Esophagus squamous epithelium (tissue), 5 donors: ENCODE results near the gene MYOG. TPM values are rescaled to one million over a fixed set of nuclear protein-coding genes. Genes with fewer than 3 reads are reported as not detected.

Experiments
- DNase-seq: peaks from one replicate; lab custom pipeline; 2025; lab: John Stamatoyannopoulos, UW
- H3K27ac ChIP-seq, 4 donors: fragments of 200-600 bp; sonication (generic); one replicate each; pipeline ENCODE4 v1.5.1; 2016 to 2019; ENCODE audit warnings: mild to moderate bottlenecking in 1 of 4
- H3K27me3 ChIP-seq, 4 donors: fragments of 200-600 bp; sonication (generic); 1 replicate in 3 of 4; 2 replicates in 1 of 4; pipeline versions ENCODE4 v1.5.1 to v1.6.0; 2017 to 2021; ENCODE audit warnings: antibody characterized with exemption in 1 of 4
- H3K36me3 ChIP-seq, 3 donors: fragments of 200-600 bp; sonication (generic); one replicate each; pipeline ENCODE4 v1.5.1; 2016 to 2019
- H3K4me1 ChIP-seq, 3 donors: fragments of 200-600 bp; sonication (generic); one replicate each; pipeline ENCODE4 v1.5.1; 2017 to 2019
- H3K4me3 ChIP-seq, 4 donors: fragments of 200-600 bp; sonication (generic); 1 replicate in 3 of 4; 2 replicates in 1 of 4; pipeline ENCODE4 v1.5.1; 2016 to 2019; ENCODE audit warnings: mild to moderate bottlenecking in 2 of 4, moderate library complexity in 1 of 4
- H3K9me3 ChIP-seq, 3 donors: fragments of 200-600 bp; sonication (generic); one replicate each; pipeline ENCODE4 v1.5.1; 2016 to 2019
- POLR2A ChIP-seq, 4 donors: fragments of 450-650 bp; IDR thresholded peaks; one replicate each; pipeline ENCODE4 v1.6.1; 2017; ENCODE audit warnings: antibody characterized with exemption in 4 of 4, mild to moderate bottlenecking in 4 of 4, moderate library complexity in 3 of 4
- WGBS, 2 donors: methylation state at CpG; one replicate each; pipeline ENCODE4 v1.1.5; 2018; 5-methylcytosine and 5-hydroxymethylcytosine counted together
- intact Hi-C: fragments of 100-400 bp; cut with DNase I; formaldehyde crosslinking; loops from one replicate; pipeline ENCODE4 v1.15.0; 2022
- total RNA-seq, 4 donors: library from RNA; depleted of rRNA; stranded (reverse); fragments of >200 nt; gene quantifications; one replicate each; pipeline ENCODE4 v1.1.0, GENCODE V29; 2016
- TF ChIP-seq, protein P1 (sequence below), 6 experiments: fragments of 450-650 bp in 4 of 6; fragments of 200-600 bp in 2 of 6; sonication (generic) in 2 of 6; IDR thresholded peaks; one replicate each; pipeline ENCODE4 v1.5.1; 2016 to 2019; ENCODE audit warnings: antibody characterized with exemption in 6 of 6, mild to moderate bottlenecking in 4 of 6, moderate library complexity in 4 of 6
- donor health status: DM: yes; HTN: yes; CAD: no.

Gene MYOG
- total RNA-seq, 4 donors from 2014 or later, result not detected

GRCh38 chr1:203090421-203091198, 4.8 kb upstream of the MYOG start:
- intact Hi-C loops, result no loop called here
- Histone ChIP-seq H3K27me3 (peaks cover 0 to 31% (median 0%) of the 10 kb centered on the region in 4 donors), H3K27ac (no peak overlapping the region), H3K36me3 (no peaks in the 10 kb centered on the region), H3K4me3 (no peak overlapping the region), H3K4me1 (no peaks in the 10 kb centered on the region), H3K9me3 (peaks cover 0 to 17% (median 14%) of the 10 kb centered on the region in 3 donors)
- DNase-seq, result no peak
- 75 to 76% methylated on average over 5 to 6 of the region's 6 CpGs for WGBS, 2 donors
- TF ChIP-seq, protein P1, sequence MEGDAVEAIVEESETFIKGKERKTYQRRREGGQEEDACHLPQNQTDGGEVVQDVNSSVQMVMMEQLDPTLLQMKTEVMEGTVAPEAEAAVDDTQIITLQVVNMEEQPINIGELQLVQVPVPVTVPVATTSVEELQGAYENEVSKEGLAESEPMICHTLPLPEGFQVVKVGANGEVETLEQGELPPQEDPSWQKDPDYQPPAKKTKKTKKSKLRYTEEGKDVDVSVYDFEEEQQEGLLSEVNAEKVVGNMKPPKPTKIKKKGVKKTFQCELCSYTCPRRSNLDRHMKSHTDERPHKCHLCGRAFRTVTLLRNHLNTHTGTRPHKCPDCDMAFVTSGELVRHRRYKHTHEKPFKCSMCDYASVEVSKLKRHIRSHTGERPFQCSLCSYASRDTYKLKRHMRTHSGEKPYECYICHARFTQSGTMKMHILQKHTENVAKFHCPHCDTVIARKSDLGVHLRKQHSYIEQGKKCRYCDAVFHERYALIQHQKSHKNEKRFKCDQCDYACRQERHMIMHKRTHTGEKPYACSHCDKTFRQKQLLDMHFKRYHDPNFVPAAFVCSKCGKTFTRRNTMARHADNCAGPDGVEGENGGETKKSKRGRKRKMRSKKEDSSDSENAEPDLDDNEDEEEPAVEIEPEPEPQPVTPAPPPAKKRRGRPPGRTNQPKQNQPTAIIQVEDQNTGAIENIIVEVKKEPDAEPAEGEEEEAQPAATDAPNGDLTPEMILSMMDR (IDR thresholded peaks at IDR 0.05), result no peak
- no peak for TF ChIP-seq POLR2A (IDR thresholded peaks at IDR 0.05)

DNA sequence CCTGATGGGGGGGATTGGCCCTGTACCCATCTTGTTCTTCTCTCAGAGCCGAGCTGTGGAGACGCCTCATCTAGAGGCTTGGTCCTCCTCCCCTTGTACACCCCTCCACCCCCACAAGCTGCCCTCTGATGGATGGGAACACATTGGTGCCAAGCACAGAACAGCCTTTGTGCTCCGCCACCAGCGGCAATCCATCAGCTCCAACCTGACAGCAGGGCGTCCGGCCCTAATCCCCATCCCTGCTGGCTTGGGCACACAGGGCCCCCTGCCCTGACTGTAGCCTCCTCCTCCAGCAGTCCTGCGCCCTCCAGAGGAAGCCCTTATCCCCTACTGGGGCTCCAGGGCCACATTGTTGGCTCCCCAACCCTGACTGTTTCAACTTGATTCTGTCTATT, 3.8 kb upstream of the MYOG start:
- no peak for TF ChIP-seq POLR2A (IDR thresholded peaks at IDR 0.05)
- TF ChIP-seq, protein P1 (IDR thresholded peaks at IDR 0.05), result no peak
- WGBS, 2 donors, result 34 to 58% methylated on average over 5 to 6 of the region's 7 CpGs

GRCh38 chr1:203089001-203089650, 3.3 kb upstream of the MYOG start:
- Histone ChIP-seq H3K9me3 (peaks cover 0 to 3% (median 0%) of the 10 kb centered on the region in 3 donors), H3K36me3 (no peaks in the 10 kb centered on the region), H3K27ac (no peak overlapping the region), H3K27me3 (peaks cover 0 to 31% (median 0%) of the 10 kb centered on the region in 4 donors), H3K4me1 (no peaks in the 10 kb centered on the region), H3K4me3 (no peak overlapping the region)
- intact Hi-C loops, result no loop called here
- 57 to 65% methylated on average over 3 to 7 of the region's 7 CpGs for WGBS, 2 donors
- TF ChIP-seq POLR2A (IDR thresholded peaks at IDR 0.05), result no peak
- TF ChIP-seq, protein P1 (IDR thresholded peaks at IDR 0.05), result no peak
- no peak for DNase-seq

More for the DNA sequence above, 3.8 kb upstream of the MYOG start:
- Histone ChIP-seq H3K4me3 (no peak overlapping the region), H3K27ac (no peak overlapping the region), H3K36me3 (no peaks in the 10 kb centered on the region), H3K27me3 (peaks cover 0 to 31% (median 0%) of the 10 kb centered on the region in 4 donors), H3K4me1 (no peaks in the 10 kb centered on the region), H3K9me3 (peaks cover 0 to 8% (median 5%) of the 10 kb centered on the region in 3 donors)
- intact Hi-C loops, result no loop called here
- no peak for DNase-seq

DNA sequence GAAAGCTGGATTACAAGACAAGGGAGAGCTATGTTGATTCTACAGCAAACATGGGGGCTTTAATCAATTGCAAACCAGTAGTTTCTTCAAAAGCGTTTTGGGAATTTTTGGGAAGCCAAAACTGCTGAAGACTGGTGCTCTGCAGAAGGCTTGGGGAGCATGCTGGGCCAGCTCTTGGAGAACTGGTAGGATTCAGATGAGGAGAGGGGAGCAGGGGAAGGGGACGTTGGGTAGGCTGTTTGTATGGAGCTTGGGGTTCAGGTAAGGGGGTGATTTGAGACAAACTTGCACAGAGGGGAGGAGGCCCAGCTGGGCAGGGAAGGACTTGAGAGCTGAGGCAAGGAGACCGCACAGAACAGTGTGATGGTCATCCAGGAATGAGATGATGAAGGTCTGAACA, 2.6 kb upstream of the MYOG start:
- H3K4me1 ChIP-seq, result no peaks in the 10 kb centered on the region
- no peaks in the 10 kb centered on the region for H3K9me3 ChIP-seq
- 74 to 82% methylated on average over 3 of the region's 3 CpGs for WGBS, 2 donors
- TF ChIP-seq, protein P1 (IDR thresholded peaks at IDR 0.05), result no peak
- TF ChIP-seq POLR2A (IDR thresholded peaks at IDR 0.05), result no peak
- intact Hi-C loops, result no loop called here
- H3K27ac ChIP-seq, result no peak overlapping the region
- H3K27me3 ChIP-seq, result peaks cover 0 to 31% (median 0%) of the 10 kb centered on the region in 4 donors
- H3K4me3 ChIP-seq, result no peak overlapping the region
- no peak for DNase-seq
- H3K36me3 ChIP-seq, result no peaks in the 10 kb centered on the region
